ENCODE measurements around the gene GALNT2. TPM values are rescaled to one million over a fixed set of nuclear protein-coding genes. Genes with fewer than 3 reads are reported as not detected.

GALNT2 gene
- polyA plus RNA-seq, 2 donors = 11.2 to 15.3 TPM

DNA sequence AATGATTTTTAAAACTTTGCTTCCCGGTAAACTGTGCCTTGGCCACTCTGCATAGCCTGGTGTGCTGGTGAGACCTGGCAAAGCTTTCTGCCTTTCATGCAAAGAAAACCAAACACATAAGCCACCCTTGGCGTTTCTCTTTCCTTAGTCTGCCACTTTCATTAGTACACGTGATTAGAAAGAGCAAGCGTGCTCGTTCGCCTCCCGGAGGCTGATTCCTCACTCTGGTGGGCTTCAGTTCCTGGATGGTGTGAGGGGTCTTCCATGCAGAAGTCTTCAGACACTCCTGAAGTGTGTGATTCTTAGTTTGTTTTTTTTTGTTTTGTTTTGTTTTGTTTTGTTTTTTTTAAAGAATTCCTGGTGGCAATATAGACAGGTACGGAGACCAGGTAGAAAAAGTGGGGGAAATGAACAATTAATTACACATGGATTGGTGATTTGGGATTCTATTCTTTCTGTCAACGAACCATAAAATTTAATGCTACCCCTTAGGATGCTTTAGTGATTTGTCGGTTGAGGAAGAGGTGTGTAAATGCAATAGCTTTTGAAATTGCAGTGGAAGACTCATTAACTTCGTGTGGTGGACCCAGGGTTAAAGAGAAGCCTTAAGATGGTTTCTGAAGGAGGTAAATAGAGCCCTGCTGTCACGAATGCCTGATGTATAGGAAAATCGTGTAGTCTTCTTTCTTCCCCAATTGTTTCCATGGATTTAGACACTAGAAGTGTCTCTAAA is 2.1 kb downstream of the GALNT2 start:
- H3K36me3 ChIP-seq (ENCODE audit: control insufficient read depth in 2 of 2, insufficient read depth in 2 of 2, low read length in 1 of 2) = no peaks in the 10 kb centered on the region
- H3K27ac ChIP-seq (ENCODE audit: low read depth in 2 of 2, low read length in 1 of 2) = peak overlapping the region; percentile 7 to 49
- peaks cover 5 to 11% of the 10 kb centered on the region in 2 donors for H3K4me1 ChIP-seq (ENCODE audit: control insufficient read depth in 2 of 2, insufficient read depth in 2 of 2, low read length in 1 of 2)
- WGBS, 2 donors = 33 to 38% methylated on average over 13 of the region's 13 CpGs
- no peaks in the 10 kb centered on the region for H3K9me3 ChIP-seq (ENCODE audit: control insufficient read depth in 2 of 2, insufficient read depth in 1 of 2, low read depth in 1 of 2, low read length in 1 of 2)
- peak overlapping the region; percentile 18 to 96 for H3K4me3 ChIP-seq (ENCODE audit: low read depth in 1 of 2, low read length in 2 of 2)
- H3K27me3 ChIP-seq (ENCODE audit: control insufficient read depth in 1 of 2, insufficient read depth in 2 of 2, low read length in 2 of 2) = no peaks in the 10 kb centered on the region

DNA sequence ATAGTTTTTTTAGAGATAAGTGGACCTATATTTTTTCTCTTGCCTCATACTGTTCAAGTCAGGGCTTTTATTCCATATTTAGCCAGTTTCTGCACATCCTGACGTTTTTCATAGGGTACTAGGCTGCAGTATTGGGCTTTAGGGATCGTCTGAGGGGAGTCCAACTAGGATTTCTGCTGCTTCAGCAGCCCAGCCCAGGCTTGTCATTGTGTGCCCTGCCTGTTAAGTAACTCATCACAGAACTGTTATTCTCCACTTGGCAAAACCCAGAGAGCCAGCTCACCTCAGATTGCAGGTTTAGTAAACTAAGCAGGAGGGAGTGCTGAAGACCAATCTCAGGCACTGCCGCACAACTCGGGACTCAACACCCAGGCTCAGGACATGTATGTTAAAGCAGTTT is 2.8 kb downstream of the GALNT2 start:
- Histone ChIP-seq H3K27me3 (ENCODE audit: control insufficient read depth in 1 of 2, insufficient read depth in 2 of 2, low read length in 2 of 2) (no peaks in the 10 kb centered on the region), H3K4me1 (ENCODE audit: control insufficient read depth in 2 of 2, insufficient read depth in 2 of 2, low read length in 1 of 2) (peaks cover 5 to 11% of the 10 kb centered on the region in 2 donors), H3K27ac (ENCODE audit: low read depth in 2 of 2, low read length in 1 of 2) (peak overlapping the region in 1 of 2 donors; percentile 7), H3K4me3 (ENCODE audit: low read depth in 1 of 2, low read length in 2 of 2) (no peak overlapping the region), H3K9me3 (ENCODE audit: control insufficient read depth in 2 of 2, insufficient read depth in 1 of 2, low read depth in 1 of 2, low read length in 1 of 2) (no peaks in the 10 kb centered on the region), H3K36me3 (ENCODE audit: control insufficient read depth in 2 of 2, insufficient read depth in 2 of 2, low read length in 1 of 2) (no peaks in the 10 kb centered on the region)
- WGBS, 2 donors = 42 to 48% methylated on average over 4 of the region's 4 CpGs

- Histone ChIP-seq H3K9me3 (ENCODE audit: control insufficient read depth in 2 of 2, insufficient read depth in 1 of 2, low read depth in 1 of 2, low read length in 1 of 2) (no peaks in the 10 kb centered on the region), H3K27ac (ENCODE audit: low read depth in 2 of 2, low read length in 1 of 2) (no peak overlapping the region), H3K27me3 (ENCODE audit: control insufficient read depth in 1 of 2, insufficient read depth in 2 of 2, low read length in 2 of 2) (no peaks in the 10 kb centered on the region), H3K4me3 (ENCODE audit: low read depth in 1 of 2, low read length in 2 of 2) (no peak overlapping the region), H3K4me1 (ENCODE audit: control insufficient read depth in 2 of 2, insufficient read depth in 2 of 2, low read length in 1 of 2) (peaks cover 5 to 11% of the 10 kb centered on the region in 2 donors), H3K36me3 (ENCODE audit: control insufficient read depth in 2 of 2, insufficient read depth in 2 of 2, low read length in 1 of 2) (no peaks in the 10 kb centered on the region)
- 82 to 88% methylated on average over 14 of the region's 14 CpGs for WGBS, 2 donors
Measured at GRCh38 chr1:230070321-230071208, 3.5 kb downstream of the GALNT2 start.

DNA sequence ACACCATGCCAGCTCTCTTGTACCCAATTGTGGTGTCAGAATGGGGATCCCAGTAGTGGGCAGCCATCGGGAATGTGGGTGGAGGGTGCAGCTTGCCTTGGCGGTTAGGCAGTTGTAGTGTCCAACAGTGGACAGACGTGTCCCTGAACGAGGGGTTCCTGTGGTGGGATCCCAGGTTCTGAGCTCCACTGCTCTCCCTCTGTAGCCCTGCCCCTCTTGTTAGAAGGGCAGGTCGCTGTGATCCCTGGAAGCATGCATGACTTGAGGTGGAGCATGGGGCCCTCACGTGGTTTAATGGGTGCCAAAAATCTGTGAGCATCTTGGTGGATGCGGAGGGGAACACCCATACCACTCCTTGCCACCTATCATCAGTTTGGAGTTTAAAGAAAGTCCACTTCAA is 4.3 kb downstream of the GALNT2 start:
- Histone ChIP-seq H3K4me1 (ENCODE audit: control insufficient read depth in 2 of 2, insufficient read depth in 2 of 2, low read length in 1 of 2) (peaks cover 5 to 11% of the 10 kb centered on the region in 2 donors), H3K4me3 (ENCODE audit: low read depth in 1 of 2, low read length in 2 of 2) (no peak overlapping the region), H3K27ac (ENCODE audit: low read depth in 2 of 2, low read length in 1 of 2) (no peak overlapping the region), H3K36me3 (ENCODE audit: control insufficient read depth in 2 of 2, insufficient read depth in 2 of 2, low read length in 1 of 2) (no peaks in the 10 kb centered on the region), H3K9me3 (ENCODE audit: control insufficient read depth in 2 of 2, insufficient read depth in 1 of 2, low read depth in 1 of 2, low read length in 1 of 2) (no peaks in the 10 kb centered on the region), H3K27me3 (ENCODE audit: control insufficient read depth in 1 of 2, insufficient read depth in 2 of 2, low read length in 2 of 2) (no peaks in the 10 kb centered on the region)
- 69 to 81% methylated on average over 7 of the region's 7 CpGs for whole genome bisulfite sequencing, 2 donors

DNA sequence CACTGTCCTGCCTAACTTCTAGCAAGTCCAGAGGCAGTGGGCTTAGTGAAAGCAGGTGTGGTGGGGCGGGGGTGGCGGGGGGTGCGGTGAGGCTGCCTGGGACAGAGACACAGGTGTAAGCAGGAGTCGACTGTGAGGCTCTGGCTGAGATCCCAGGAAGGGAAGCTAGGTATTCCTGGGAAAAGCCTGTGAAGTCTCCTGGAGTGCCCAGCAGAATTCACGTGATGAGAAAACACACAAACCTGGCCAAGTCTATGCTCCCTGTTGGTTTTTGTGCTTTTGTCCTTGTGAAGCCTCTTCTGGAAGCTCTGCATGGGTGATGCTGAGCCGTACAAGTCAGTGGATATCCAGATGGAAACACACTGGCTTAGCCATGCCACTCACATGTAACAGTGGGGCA is 5.3 kb downstream of the GALNT2 start:
- Histone ChIP-seq H3K27ac (ENCODE audit: low read depth in 2 of 2, low read length in 1 of 2) (no peak overlapping the region), H3K36me3 (ENCODE audit: control insufficient read depth in 2 of 2, insufficient read depth in 2 of 2, low read length in 1 of 2) (no peaks in the 10 kb centered on the region), H3K4me1 (ENCODE audit: control insufficient read depth in 2 of 2, insufficient read depth in 2 of 2, low read length in 1 of 2) (peaks cover 5 to 11% of the 10 kb centered on the region in 2 donors), H3K9me3 (ENCODE audit: control insufficient read depth in 2 of 2, insufficient read depth in 1 of 2, low read depth in 1 of 2, low read length in 1 of 2) (no peaks in the 10 kb centered on the region), H3K4me3 (ENCODE audit: low read depth in 1 of 2, low read length in 2 of 2) (no peak overlapping the region), H3K27me3 (ENCODE audit: control insufficient read depth in 1 of 2, insufficient read depth in 2 of 2, low read length in 2 of 2) (no peaks in the 10 kb centered on the region)
- WGBS, 2 donors = 60 to 72% methylated on average over 6 of the region's 6 CpGs

DNA sequence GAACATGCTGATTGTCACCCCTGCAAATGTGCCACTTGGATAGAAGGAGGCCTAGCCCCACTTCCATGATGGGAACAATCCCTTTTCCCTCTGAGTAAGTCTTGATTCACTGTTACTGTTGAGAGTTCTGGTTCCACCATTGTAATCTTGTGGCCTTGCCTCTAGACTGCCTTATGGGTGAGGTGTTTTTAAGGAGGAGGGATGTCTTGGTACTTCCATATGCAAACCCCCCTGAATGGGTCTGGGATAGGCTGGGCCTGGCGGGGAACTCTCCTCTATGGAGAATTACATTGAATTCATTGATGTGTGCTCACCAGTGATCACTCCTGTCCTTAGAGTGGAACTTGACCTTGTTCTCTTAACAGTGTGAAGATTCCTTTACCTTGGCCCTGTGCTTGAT is 5.8 kb downstream of the GALNT2 start:
- Histone ChIP-seq H3K4me1 (ENCODE audit: control insufficient read depth in 2 of 2, insufficient read depth in 2 of 2, low read length in 1 of 2) (peaks cover 5 to 11% of the 10 kb centered on the region in 2 donors), H3K4me3 (ENCODE audit: low read depth in 1 of 2, low read length in 2 of 2) (no peak overlapping the region), H3K27ac (ENCODE audit: low read depth in 2 of 2, low read length in 1 of 2) (no peak overlapping the region), H3K36me3 (ENCODE audit: control insufficient read depth in 2 of 2, insufficient read depth in 2 of 2, low read length in 1 of 2) (no peaks in the 10 kb centered on the region), H3K27me3 (ENCODE audit: control insufficient read depth in 1 of 2, insufficient read depth in 2 of 2, low read length in 2 of 2) (no peaks in the 10 kb centered on the region), H3K9me3 (ENCODE audit: control insufficient read depth in 2 of 2, insufficient read depth in 1 of 2, low read depth in 1 of 2, low read length in 1 of 2) (no peaks in the 10 kb centered on the region)
- 91 to 96% methylated on average over 1 of the region's 1 CpG for WGBS, 2 donors

- Histone ChIP-seq H3K4me1 (ENCODE audit: control insufficient read depth in 2 of 2, insufficient read depth in 2 of 2, low read length in 1 of 2) (peaks cover 5 to 11% of the 10 kb centered on the region in 2 donors), H3K4me3 (ENCODE audit: low read depth in 1 of 2, low read length in 2 of 2) (no peak overlapping the region), H3K27me3 (ENCODE audit: control insufficient read depth in 1 of 2, insufficient read depth in 2 of 2, low read length in 2 of 2) (no peaks in the 10 kb centered on the region), H3K9me3 (ENCODE audit: control insufficient read depth in 2 of 2, insufficient read depth in 1 of 2, low read depth in 1 of 2, low read length in 1 of 2) (no peaks in the 10 kb centered on the region), H3K27ac (ENCODE audit: low read depth in 2 of 2, low read length in 1 of 2) (peak overlapping the region; percentile 48 to 88), H3K36me3 (ENCODE audit: control insufficient read depth in 2 of 2, insufficient read depth in 2 of 2, low read length in 1 of 2) (no peaks in the 10 kb centered on the region)
- 37 to 54% methylated on average over 4 of the region's 4 CpGs for WGBS, 2 donors
Measured at GRCh38 chr1:230073371-230074035, 6.5 kb downstream of the GALNT2 start.

GRCh38 chr1:230074270-230074669 is 7.2 kb downstream of the GALNT2 start:
- 88% methylated on average over 4 of the region's 4 CpGs for WGBS, 2 donors
- Histone ChIP-seq H3K27ac (ENCODE audit: low read depth in 2 of 2, low read length in 1 of 2) (no peak overlapping the region), H3K36me3 (ENCODE audit: control insufficient read depth in 2 of 2, insufficient read depth in 2 of 2, low read length in 1 of 2) (no peaks in the 10 kb centered on the region), H3K4me3 (ENCODE audit: low read depth in 1 of 2, low read length in 2 of 2) (no peak overlapping the region), H3K9me3 (ENCODE audit: control insufficient read depth in 2 of 2, insufficient read depth in 1 of 2, low read depth in 1 of 2, low read length in 1 of 2) (no peaks in the 10 kb centered on the region), H3K27me3 (ENCODE audit: control insufficient read depth in 1 of 2, insufficient read depth in 2 of 2, low read length in 2 of 2) (no peaks in the 10 kb centered on the region), H3K4me1 (ENCODE audit: control insufficient read depth in 2 of 2, insufficient read depth in 2 of 2, low read length in 1 of 2) (peaks cover 5 to 9% of the 10 kb centered on the region in 2 donors)

GRCh38 chr1:230074762-230075161 is 7.7 kb downstream of the GALNT2 start:
- Histone ChIP-seq H3K4me3 (ENCODE audit: low read depth in 1 of 2, low read length in 2 of 2) (no peak overlapping the region), H3K4me1 (ENCODE audit: control insufficient read depth in 2 of 2, insufficient read depth in 2 of 2, low read length in 1 of 2) (peaks cover 5 to 9% of the 10 kb centered on the region in 2 donors), H3K27me3 (ENCODE audit: control insufficient read depth in 1 of 2, insufficient read depth in 2 of 2, low read length in 2 of 2) (no peaks in the 10 kb centered on the region), H3K36me3 (ENCODE audit: control insufficient read depth in 2 of 2, insufficient read depth in 2 of 2, low read length in 1 of 2) (no peaks in the 10 kb centered on the region), H3K27ac (ENCODE audit: low read depth in 2 of 2, low read length in 1 of 2) (no peak overlapping the region), H3K9me3 (ENCODE audit: control insufficient read depth in 2 of 2, insufficient read depth in 1 of 2, low read depth in 1 of 2, low read length in 1 of 2) (no peaks in the 10 kb centered on the region)
- 74 to 77% methylated on average over 2 of the region's 2 CpGs for WGBS, 2 donors
